HUES48 (cell line): ENCODE measurements around the gene CHD9.

ENCODE experiments used
- H3K27ac ChIP-seq: one replicate; pipeline ENCODE4 v1.7.0; 2013; ENCODE audit warnings: low read depth, low read length, inconsistent platforms
- H3K27me3 ChIP-seq: 2 replicates; pipeline ENCODE4 v1.6.1; 2013; ENCODE audit warnings: mild to moderate bottlenecking, low read length; ENCODE audit not compliant: control insufficient read depth, insufficient read depth
- H3K36me3 ChIP-seq: 2 replicates; pipeline ENCODE4 v1.6.1; 2013; ENCODE audit warnings: low read length; ENCODE audit not compliant: control insufficient read depth, insufficient read depth
- H3K4me1 ChIP-seq: 2 replicates; pipeline ENCODE4 v1.6.1; 2013; ENCODE audit warnings: mild to moderate bottlenecking, low read length; ENCODE audit not compliant: control insufficient read depth, insufficient read depth
- H3K4me3 ChIP-seq: 2 replicates; pipeline ENCODE4 v1.5.1; 2013; ENCODE audit warnings: mild to moderate bottlenecking, low read depth, low read length
- H3K9ac ChIP-seq: 2 replicates; pipeline ENCODE4 v1.6.1; 2013; ENCODE audit warnings: mild to moderate bottlenecking, low read depth, low read length, moderate library complexity
- H3K9me3 ChIP-seq: 2 replicates; pipeline ENCODE4 v1.6.1; 2013; ENCODE audit warnings: low read length; ENCODE audit not compliant: control insufficient read depth, insufficient read depth

CHD9 gene

GRCh38 chr16:53097190-53097589 is 42.4 kb downstream of the CHD9 start:
- Histone ChIP-seq H3K36me3 (0 out of 2 replicates have a peak, but pooled peaks cover 2% of the 10 kb centered on the region), H3K4me1 (peaks cover 34% of the 10 kb centered on the region), H3K4me3 (no peak overlapping the region), H3K9ac (no peak overlapping the region), H3K27me3 (no peaks in the 10 kb centered on the region), H3K9me3 (no peaks in the 10 kb centered on the region), H3K27ac (no peak overlapping the region)

- H3K4me3 ChIP-seq = peak overlapping the region; percentile 56
- 0 out of 2 replicates have a peak, but pooled peaks cover 2% of the 10 kb centered on the region for H3K36me3 ChIP-seq
- peak overlapping the region; percentile 98 for H3K27ac ChIP-seq
- H3K9me3 ChIP-seq = no peaks in the 10 kb centered on the region
- H3K9ac ChIP-seq = peak overlapping the region; percentile 74
- peaks cover 28% of the 10 kb centered on the region for H3K4me1 ChIP-seq
- H3K27me3 ChIP-seq = no peaks in the 10 kb centered on the region
These were observed 43.9 kb downstream of the CHD9 start for GRCh38 chr16:53098526-53099317.

- Histone ChIP-seq H3K27me3 (no peaks in the 10 kb centered on the region), H3K9me3 (no peaks in the 10 kb centered on the region), H3K4me1 (peaks cover 30% of the 10 kb centered on the region), H3K4me3 (peak overlapping the region; percentile 56), H3K9ac (peak overlapping the region; percentile 74), H3K27ac (peak overlapping the region; percentile 98), H3K36me3 (0 out of 2 replicates have a peak, but pooled peaks cover 2% of the 10 kb centered on the region)
These were observed 44.7 kb downstream of the CHD9 start for GRCh38 chr16:53099318-53100130.

GRCh38 chr16:53100131-53100748 is 45.4 kb downstream of the CHD9 start:
- 0 out of 2 replicates have a peak, but pooled peaks cover 2% of the 10 kb centered on the region for H3K36me3 ChIP-seq
- H3K9ac ChIP-seq = peak overlapping the region; percentile 1
- H3K4me1 ChIP-seq = peaks cover 30% of the 10 kb centered on the region
- no peaks in the 10 kb centered on the region for H3K27me3 ChIP-seq
- peak overlapping the region; percentile 56 for H3K4me3 ChIP-seq
- peak overlapping the region; percentile 98 for H3K27ac ChIP-seq
- H3K9me3 ChIP-seq = no peaks in the 10 kb centered on the region

- no peak overlapping the region for H3K27ac ChIP-seq
- H3K4me1 ChIP-seq = peaks cover 30% of the 10 kb centered on the region
- H3K9ac ChIP-seq = no peak overlapping the region
- no peak overlapping the region for H3K4me3 ChIP-seq
- no peaks in the 10 kb centered on the region for H3K9me3 ChIP-seq
- H3K36me3 ChIP-seq = 0 out of 2 replicates have a peak, but pooled peaks cover 2% of the 10 kb centered on the region
- no peaks in the 10 kb centered on the region for H3K27me3 ChIP-seq
These were observed 46.1 kb downstream of the CHD9 start for GRCh38 chr16:53100889-53101288.

GRCh38 chr16:53103811-53104210 is 49.0 kb downstream of the CHD9 start:
- no peaks in the 10 kb centered on the region for H3K9me3 ChIP-seq
- peaks cover 21% of the 10 kb centered on the region for H3K4me1 ChIP-seq
- no peaks in the 10 kb centered on the region for H3K36me3 ChIP-seq
- H3K27me3 ChIP-seq = no peaks in the 10 kb centered on the region
- H3K27ac ChIP-seq = no peak overlapping the region
- H3K9ac ChIP-seq = no peak overlapping the region
- no peak overlapping the region for H3K4me3 ChIP-seq

- Histone ChIP-seq H3K4me3 (no peak overlapping the region), H3K9ac (no peak overlapping the region), H3K9me3 (no peaks in the 10 kb centered on the region), H3K4me1 (peaks cover 9% of the 10 kb centered on the region; the same call in 1 of the 2 replicates), H3K27me3 (no peaks in the 10 kb centered on the region), H3K27ac (no peak overlapping the region), H3K36me3 (no peaks in the 10 kb centered on the region)
These were observed 50.8 kb downstream of the CHD9 start for GRCh38 chr16:53105565-53105964.

- Histone ChIP-seq H3K36me3 (no peaks in the 10 kb centered on the region), H3K27ac (no peak overlapping the region), H3K4me1 (peaks cover 4% of the 10 kb centered on the region; the same call in 1 of the 2 replicates), H3K27me3 (no peaks in the 10 kb centered on the region), H3K9me3 (no peaks in the 10 kb centered on the region), H3K4me3 (no peak overlapping the region), H3K9ac (no peak overlapping the region)
These were observed 56.4 kb downstream of the CHD9 start for GRCh38 chr16:53111078-53111791.

- H3K36me3 ChIP-seq = no peaks in the 10 kb centered on the region
- H3K9ac ChIP-seq = no peak overlapping the region
- H3K9me3 ChIP-seq = no peaks in the 10 kb centered on the region
- no peaks in the 10 kb centered on the region for H3K27me3 ChIP-seq
- no peak overlapping the region for H3K4me3 ChIP-seq
- no peak overlapping the region for H3K27ac ChIP-seq
- peaks cover 4% of the 10 kb centered on the region; the same call in 1 of the 2 replicates for H3K4me1 ChIP-seq
These were observed 57.2 kb downstream of the CHD9 start for GRCh38 chr16:53112015-53112414.

GRCh38 chr16:53115047-53115446 is 60.3 kb downstream of the CHD9 start:
- Histone ChIP-seq H3K9ac (no peak overlapping the region), H3K27ac (no peak overlapping the region), H3K36me3 (no peaks in the 10 kb centered on the region), H3K4me1 (peaks cover 4% of the 10 kb centered on the region; the same call in 1 of the 2 replicates), H3K9me3 (no peaks in the 10 kb centered on the region), H3K4me3 (no peak overlapping the region), H3K27me3 (no peaks in the 10 kb centered on the region)
